ENCODE data around the gene TANGO2.

GRCh38 chr22:20040327-20041200 is 19.7 kb downstream of the TANGO2 start:
- TF ChIP-seq POLR2AphosphoS5 (IDR thresholded peaks at IDR 0.05) (no peak), CTCF (IDR thresholded peaks at IDR 0.05) (no peak), POLR2A (IDR thresholded peaks at IDR 0.05) (no peak)
